Activated naive CD4-positive, alpha-beta T cell treated with anti-CD3 and anti-CD28 coated beads, Interleukin-2, amount 50 U/mL, for 24 hours (primary cell): ENCODE measurements around the gene TLCD5.
A peak's percentile ranks its signal among the peaks of the same experiment; 100 is the strongest.

ENCODE experiments used
- H3K27ac Mint-ChIP-seq: one replicate; pipeline ENCODE4 v1.8.0; 2021; ENCODE audit warnings: mild to moderate bottlenecking, mixed read lengths
- H3K27me3 Mint-ChIP-seq: one replicate; pipeline ENCODE4 v1.8.0; 2021; ENCODE audit warnings: mixed read lengths
- H3K36me3 Mint-ChIP-seq: one replicate; pipeline ENCODE4 v1.8.0; 2021; ENCODE audit warnings: mixed read lengths
- H3K4me1 Mint-ChIP-seq: one replicate; pipeline ENCODE4 v1.8.0; 2021; ENCODE audit warnings: mixed read lengths
- H3K4me3 Mint-ChIP-seq: one replicate; pipeline ENCODE4 v1.8.0; 2021; ENCODE audit warnings: mild to moderate bottlenecking, mixed read lengths
- H3K9me3 Mint-ChIP-seq: one replicate; pipeline ENCODE4 v1.8.0; 2021; ENCODE audit warnings: mixed read lengths

TLCD5 gene

DNA sequence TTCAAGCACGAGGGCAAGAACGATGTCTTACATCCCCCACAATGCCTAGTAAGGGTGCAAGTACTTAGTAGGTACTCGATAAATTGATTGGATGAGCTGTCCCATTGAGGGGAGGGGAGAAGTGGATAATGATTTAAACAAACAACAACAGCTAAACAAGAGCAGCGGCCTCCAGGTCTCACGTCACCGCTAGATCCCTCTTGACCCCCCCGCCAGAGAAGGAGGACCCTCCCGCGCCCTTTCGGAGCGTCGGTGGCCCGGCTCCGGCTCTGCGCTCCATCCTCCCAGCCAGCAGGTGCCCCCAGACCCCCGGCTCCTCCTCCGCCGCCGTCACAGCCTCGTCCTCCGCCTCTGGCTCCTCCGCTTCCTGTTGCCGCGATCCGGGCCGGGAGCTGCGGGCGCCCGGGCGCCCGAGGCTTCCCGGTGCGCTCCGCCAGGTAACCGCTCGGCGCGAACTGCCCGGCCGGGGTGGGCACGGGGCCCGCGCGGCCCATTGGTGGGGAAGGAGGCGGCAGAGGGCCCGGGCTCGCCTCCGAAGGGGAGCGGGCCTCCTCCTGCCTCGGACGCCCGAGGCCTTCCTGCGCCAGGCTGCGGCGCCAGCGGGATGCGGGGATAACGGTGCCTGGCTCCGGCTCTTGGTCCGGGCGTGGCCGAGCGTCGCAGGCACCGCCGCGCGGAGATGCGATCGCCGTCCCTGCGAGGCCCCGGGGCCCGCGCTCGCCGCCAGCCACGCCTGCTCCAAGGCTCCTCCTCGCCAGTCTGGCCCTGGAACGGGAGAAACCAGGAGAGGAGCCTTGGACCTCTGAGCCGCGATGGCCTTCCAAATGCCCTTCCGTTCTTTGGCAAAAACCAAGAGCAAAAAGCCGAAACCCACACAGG, at the start of gene TLCD5:
TSS of gene TLCD5 (plus strand) at position 368 of the 879 bp plus-strand sequence. CDS start 2,143 bp downstream, outside the sequence.
- peaks cover 26% of the 10 kb centered on the region for H3K4me1 Mint-ChIP-seq
- H3K36me3 Mint-ChIP-seq: no peaks in the 10 kb centered on the region
- H3K4me3 Mint-ChIP-seq: peak within 1 kb of the TSS; percentile 84
- no peaks in the 10 kb centered on the region for H3K9me3 Mint-ChIP-seq
- H3K27me3 Mint-ChIP-seq: peaks cover 48% of the 10 kb centered on the region
- no peak within 1 kb of the TSS for H3K27ac Mint-ChIP-seq

DNA sequence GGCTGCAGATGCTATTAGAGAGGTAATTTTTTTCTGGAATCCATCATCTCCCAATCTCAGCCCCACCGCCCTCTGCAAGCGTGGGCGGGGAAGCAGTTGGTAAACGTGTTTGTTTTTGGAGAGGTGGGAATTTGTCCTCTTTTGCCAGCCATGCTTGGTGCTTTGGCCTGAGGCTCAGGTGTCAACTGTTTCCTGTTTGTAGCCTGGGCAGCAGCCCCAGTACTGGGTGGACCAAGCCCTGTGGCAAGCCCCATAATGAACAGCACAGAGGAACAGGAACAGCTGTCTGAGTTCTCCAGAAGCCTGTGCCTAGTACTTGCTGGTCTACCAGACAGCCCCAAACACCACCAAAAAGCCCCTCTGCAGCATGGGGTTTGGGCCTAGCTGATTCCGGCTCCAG, 45.6 kb upstream of the TLCD5 start:
- Mint-ChIP-seq H3K27me3 (peaks cover 1% of the 10 kb centered on the region), H3K9me3 (no peaks in the 10 kb centered on the region), H3K27ac (no peak overlapping the region), H3K4me1 (no peaks in the 10 kb centered on the region), H3K4me3 (no peak overlapping the region), H3K36me3 (no peaks in the 10 kb centered on the region)

DNA sequence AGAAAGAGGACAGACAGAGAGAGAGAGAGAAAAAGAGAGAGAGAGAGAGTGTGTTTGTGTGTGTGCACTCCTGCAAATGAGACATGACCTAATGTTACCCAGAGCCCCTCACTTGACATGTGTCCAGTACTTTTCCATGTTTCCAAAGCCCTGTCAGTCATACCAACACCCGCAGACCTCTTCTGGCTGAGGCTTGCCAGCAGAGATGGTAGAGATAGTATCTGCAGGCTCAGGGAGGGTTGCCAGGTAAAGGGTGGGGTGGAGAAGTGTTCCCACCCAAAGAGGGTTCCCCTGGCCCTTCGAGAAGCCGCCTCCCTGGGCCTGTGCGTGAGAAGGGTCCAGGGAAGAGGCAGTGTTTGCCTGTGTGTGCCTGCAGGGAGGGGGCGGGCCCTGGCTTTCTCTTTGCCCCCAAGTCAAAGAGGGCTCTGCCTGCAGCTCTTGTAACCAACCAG, 44.5 kb upstream of the TLCD5 start:
- Mint-ChIP-seq H3K4me1 (no peaks in the 10 kb centered on the region), H3K27me3 (peaks cover 1% of the 10 kb centered on the region), H3K27ac (no peak overlapping the region), H3K36me3 (no peaks in the 10 kb centered on the region), H3K4me3 (no peak overlapping the region), H3K9me3 (no peaks in the 10 kb centered on the region)

DNA sequence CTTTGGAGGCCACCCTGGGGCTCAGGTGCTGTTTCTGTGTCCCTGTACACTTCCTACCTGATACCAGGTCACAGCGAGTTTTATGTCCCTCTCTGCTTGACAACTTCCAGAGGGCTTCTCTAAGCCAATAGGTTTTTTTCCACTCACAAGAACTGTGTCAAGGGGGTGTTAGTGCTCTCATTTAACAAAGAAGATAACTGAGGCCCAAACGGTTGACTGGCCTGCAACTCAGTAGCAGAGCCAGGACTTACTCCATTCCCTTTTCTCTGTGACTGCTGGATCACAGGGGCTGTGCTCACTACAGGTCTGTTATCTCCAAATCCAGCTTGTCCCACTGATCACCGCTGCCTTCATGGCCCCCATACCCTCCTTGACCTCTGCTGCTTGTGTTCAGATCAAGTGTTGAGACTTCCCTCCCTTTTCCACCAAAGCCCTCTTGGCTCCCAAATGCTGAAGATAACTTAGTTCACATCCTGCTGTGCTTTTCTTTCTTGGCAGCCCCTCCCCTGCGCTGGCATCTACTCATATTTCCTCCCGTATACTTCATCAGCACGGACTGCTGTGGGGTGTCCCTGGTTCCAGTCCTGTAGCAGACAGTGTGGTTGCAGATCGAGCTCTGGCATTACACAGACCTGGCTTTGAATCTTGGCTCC, 43.8 kb upstream of the TLCD5 start:
- no peaks in the 10 kb centered on the region for H3K36me3 Mint-ChIP-seq
- no peaks in the 10 kb centered on the region for H3K4me1 Mint-ChIP-seq
- no peak overlapping the region for H3K27ac Mint-ChIP-seq
- no peaks in the 10 kb centered on the region for H3K9me3 Mint-ChIP-seq
- H3K27me3 Mint-ChIP-seq: peaks cover 1% of the 10 kb centered on the region
- no peak overlapping the region for H3K4me3 Mint-ChIP-seq

DNA sequence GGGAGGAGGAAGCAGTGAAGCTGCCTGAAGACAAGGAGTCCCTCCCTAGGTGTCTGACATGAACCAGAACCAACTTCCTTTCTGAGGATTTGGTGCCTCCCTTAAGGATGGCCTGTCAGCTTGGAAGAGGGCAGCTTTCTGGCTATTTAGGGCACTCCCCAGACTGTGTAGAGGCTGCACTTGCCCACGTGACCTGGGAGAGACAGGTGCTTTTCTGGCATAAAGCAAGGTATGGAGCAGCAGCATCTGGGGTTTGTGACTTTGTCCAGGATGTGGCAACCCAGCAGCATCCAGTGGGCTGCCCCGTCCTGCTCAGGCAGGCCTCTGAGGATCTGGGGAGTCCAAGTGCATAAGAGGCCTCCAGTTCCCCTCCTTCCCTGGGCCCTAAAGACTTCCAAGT, 42.0 kb upstream of the TLCD5 start:
- Mint-ChIP-seq H3K4me1 (no peaks in the 10 kb centered on the region), H3K9me3 (no peaks in the 10 kb centered on the region), H3K36me3 (no peaks in the 10 kb centered on the region), H3K27me3 (peaks cover 3% of the 10 kb centered on the region), H3K27ac (no peak overlapping the region), H3K4me3 (no peak overlapping the region)

DNA sequence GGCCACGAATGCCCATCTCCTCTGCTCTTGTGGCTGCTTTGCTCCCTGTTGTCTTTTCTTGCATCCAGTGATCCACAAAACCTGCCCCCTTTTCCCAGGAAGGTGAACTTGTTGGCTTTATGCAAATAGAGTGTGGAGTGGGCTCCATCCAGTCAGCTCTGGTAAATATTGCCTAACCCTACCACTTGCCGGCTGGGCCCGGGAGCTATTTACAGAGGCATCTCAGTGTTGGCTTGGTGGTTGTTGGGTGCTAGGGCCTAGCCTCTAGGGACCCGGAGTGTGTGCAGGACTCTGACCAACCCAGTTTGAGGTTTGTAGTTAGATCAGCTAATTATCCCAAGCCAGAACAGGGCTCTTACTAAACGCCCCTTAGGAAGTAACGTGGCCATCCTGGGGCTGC, 40.8 kb upstream of the TLCD5 start:
- Mint-ChIP-seq H3K4me1 (no peaks in the 10 kb centered on the region), H3K9me3 (no peaks in the 10 kb centered on the region), H3K27ac (no peak overlapping the region), H3K27me3 (peaks cover 3% of the 10 kb centered on the region), H3K4me3 (no peak overlapping the region), H3K36me3 (no peaks in the 10 kb centered on the region)

DNA sequence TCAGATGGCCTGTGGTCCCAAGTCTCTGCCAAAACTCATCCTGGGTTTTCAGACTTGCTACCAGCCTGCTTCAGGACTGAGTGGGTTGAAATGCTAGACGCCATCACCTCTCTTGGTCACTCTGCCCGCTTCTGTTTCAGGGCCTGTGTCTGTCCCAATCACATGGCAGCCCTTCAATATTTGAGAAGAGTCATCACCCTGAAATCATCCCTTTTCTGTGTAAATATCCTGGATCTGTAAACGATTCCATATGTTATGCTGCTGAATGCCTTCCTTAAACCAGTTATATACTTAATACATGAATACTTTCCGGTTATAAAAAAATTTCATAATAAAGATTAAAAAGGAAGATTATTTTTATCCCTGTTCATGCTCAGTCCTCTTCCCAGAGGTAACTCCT, 39.8 kb upstream of the TLCD5 start:
- Mint-ChIP-seq H3K4me3 (no peak overlapping the region), H3K9me3 (no peaks in the 10 kb centered on the region), H3K27me3 (peaks cover 5% of the 10 kb centered on the region), H3K27ac (no peak overlapping the region), H3K4me1 (no peaks in the 10 kb centered on the region), H3K36me3 (no peaks in the 10 kb centered on the region)

DNA sequence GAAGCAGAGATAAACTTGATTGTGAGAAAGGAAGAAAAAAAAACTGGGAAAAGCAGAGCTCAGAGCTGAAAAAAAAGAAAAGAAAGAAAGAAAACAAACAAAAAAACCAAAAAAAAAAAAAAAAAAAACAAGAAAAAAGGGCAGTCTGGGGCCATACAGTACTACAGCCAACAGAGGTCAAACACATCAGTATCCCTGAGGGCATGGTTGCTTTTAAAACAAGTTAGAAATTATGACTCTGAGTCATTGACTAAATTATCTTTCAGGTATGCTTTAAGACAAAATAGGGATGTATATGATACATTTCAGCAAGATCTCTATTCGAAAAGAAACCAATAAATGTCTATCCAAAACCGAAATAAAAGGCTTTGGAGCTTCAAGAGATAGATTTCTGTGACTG, 37.1 kb upstream of the TLCD5 start:
- H3K4me3 Mint-ChIP-seq: no peak overlapping the region
- H3K9me3 Mint-ChIP-seq: no peaks in the 10 kb centered on the region
- peaks cover 9% of the 10 kb centered on the region for H3K27me3 Mint-ChIP-seq
- no peaks in the 10 kb centered on the region for H3K36me3 Mint-ChIP-seq
- H3K4me1 Mint-ChIP-seq: no peaks in the 10 kb centered on the region
- H3K27ac Mint-ChIP-seq: no peak overlapping the region

DNA sequence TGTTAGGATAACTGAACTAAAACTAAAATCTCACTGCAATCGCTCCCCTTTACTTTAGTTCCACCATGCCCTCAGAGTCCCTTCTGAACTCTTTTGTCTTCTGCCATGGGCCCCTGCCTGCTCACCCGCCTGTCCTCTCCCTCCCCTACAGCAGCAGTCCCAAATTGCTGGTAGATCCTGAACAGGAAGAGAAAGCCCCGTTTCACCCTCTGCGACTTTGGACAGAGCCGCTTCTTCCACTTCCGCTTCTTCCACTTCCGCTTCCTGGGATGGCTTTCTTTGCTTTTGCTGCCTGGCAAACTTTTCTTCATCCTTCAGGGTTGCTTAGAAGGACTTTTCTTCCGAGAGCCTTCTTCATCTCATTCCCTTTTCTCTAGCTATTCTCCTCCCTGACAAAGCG, 35.7 kb upstream of the TLCD5 start:
- no peak overlapping the region for H3K4me3 Mint-ChIP-seq
- H3K36me3 Mint-ChIP-seq: no peaks in the 10 kb centered on the region
- peak overlapping the region; percentile 59 for H3K27ac Mint-ChIP-seq
- peaks cover 15% of the 10 kb centered on the region for H3K27me3 Mint-ChIP-seq
- no peaks in the 10 kb centered on the region for H3K9me3 Mint-ChIP-seq
- H3K4me1 Mint-ChIP-seq: no peaks in the 10 kb centered on the region

DNA sequence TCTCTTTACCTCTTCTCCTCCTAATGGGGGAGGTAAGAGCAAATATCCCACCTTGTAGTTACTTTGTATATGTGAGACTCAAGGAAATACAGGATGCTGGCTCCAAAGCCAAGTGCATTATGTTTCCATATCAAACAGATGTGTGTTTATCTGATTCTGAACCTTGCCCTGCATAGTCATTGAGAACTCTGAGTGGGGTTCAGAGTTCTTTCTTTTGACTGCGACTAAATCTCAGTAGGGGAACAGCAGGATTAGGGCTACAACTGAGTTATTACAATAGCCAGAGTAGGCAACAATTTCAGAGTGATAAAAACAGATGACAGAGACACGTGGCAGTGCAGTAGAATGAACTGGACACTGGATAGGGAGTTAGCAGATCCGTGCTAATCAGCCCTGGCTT, 34.1 kb upstream of the TLCD5 start:
- H3K4me3 Mint-ChIP-seq: no peak overlapping the region
- no peaks in the 10 kb centered on the region for H3K9me3 Mint-ChIP-seq
- H3K4me1 Mint-ChIP-seq: no peaks in the 10 kb centered on the region
- H3K36me3 Mint-ChIP-seq: no peaks in the 10 kb centered on the region
- no peak overlapping the region for H3K27ac Mint-ChIP-seq
- peaks cover 17% of the 10 kb centered on the region for H3K27me3 Mint-ChIP-seq

DNA sequence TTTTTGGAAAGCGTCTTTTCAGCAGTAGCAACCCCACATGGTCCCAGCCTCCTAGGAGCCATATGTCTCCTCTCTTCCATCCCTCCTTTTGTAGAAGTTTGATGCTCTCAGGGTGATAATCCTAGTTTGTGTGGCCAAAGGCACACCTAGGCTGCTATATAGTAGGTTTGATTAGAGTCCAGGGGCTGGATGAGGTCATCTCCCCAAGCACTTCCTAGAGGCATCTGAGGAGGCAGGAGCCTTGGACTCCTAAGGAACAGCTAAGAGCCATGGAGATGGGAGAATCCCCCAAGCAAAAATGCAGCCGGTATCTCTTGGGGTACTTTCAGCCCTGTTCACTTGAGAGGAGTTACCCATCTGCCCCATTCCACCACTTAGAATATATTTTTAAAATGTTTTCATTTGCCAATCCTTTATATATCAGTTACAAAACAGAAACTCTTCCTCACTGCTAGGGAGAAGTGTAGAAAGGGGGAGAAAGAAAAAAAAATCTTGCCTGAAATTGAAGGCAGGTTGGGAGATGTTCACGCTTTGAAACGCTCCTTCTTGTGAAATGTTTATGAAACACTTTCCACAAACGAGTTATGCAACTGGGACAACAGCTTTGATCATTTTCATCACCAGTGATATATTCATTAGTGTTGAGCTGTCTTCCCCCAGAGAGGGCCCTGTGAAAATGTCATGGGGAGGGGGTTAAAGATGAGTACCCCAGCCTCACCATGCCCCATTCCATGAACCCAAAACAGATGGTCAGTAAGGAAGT, 31.9 kb upstream of the TLCD5 start:
- Mint-ChIP-seq H3K27me3 (peaks cover 18% of the 10 kb centered on the region), H3K36me3 (no peaks in the 10 kb centered on the region), H3K4me1 (no peaks in the 10 kb centered on the region), H3K27ac (no peak overlapping the region), H3K9me3 (no peaks in the 10 kb centered on the region), H3K4me3 (no peak overlapping the region)

DNA sequence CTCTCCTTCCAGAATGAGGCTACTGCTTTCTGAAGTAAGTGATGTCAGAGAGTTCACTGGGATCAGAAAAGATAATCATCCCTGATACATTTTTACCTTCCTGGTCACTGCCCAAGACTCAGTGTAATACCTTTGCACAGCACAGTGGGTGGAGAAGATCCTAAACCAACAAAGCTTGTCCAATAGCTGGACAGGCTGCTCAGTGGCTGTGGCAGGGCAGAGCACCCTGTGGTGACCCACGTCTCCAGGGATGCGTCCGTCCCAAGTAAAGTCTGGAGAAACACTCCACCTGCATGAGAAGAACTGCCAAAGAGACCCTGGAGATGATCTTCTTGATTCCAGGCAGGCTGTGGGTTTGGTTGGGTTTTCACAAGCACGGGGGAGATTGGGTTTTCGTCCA, 31.0 kb upstream of the TLCD5 start:
- H3K27me3 Mint-ChIP-seq: peaks cover 18% of the 10 kb centered on the region
- H3K9me3 Mint-ChIP-seq: no peaks in the 10 kb centered on the region
- H3K27ac Mint-ChIP-seq: no peak overlapping the region
- H3K4me1 Mint-ChIP-seq: no peaks in the 10 kb centered on the region
- no peak overlapping the region for H3K4me3 Mint-ChIP-seq
- no peaks in the 10 kb centered on the region for H3K36me3 Mint-ChIP-seq

DNA sequence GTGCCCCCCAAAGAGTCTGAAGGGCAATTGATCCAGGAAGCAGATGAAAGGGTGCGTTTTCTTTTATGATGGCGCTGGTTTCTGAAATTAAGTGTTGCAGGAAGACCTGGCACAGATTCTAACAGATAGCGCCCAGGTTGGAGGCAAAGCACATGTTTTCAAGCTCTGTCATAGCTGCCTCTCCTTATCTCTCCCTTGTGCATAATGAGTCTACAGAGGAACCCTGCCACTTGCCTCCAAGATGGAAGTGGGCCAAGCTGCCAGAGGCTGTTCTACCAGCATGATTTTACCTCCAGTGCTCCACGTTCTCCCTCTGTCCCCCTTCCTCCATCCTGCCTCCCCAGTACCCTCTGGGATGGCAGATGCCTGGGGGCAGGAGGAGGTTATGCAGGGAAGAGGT, 30.0 kb upstream of the TLCD5 start:
- no peak overlapping the region for H3K4me3 Mint-ChIP-seq
- no peaks in the 10 kb centered on the region for H3K4me1 Mint-ChIP-seq
- no peak overlapping the region for H3K27ac Mint-ChIP-seq
- no peaks in the 10 kb centered on the region for H3K36me3 Mint-ChIP-seq
- peaks cover 17% of the 10 kb centered on the region for H3K27me3 Mint-ChIP-seq
- no peaks in the 10 kb centered on the region for H3K9me3 Mint-ChIP-seq

DNA sequence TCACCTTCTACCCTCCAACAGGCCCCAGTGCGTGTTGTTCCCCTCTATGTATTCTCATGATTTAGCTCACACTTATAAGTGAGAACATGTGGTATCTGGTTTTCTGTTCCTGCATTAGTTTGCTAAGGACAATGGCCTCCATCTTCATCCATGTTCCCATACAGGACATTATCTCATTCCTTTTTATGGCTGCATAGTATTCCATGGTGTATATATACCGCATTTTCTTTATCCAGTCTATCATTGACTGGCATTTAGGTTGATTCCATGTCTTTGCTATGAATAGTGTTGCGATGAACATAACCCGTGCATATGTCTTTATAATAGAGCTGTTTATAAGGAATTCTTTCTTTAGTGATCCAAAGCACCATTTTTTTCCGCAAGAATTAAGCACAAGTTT, 28.5 kb upstream of the TLCD5 start:
- Mint-ChIP-seq H3K27me3 (peaks cover 15% of the 10 kb centered on the region), H3K27ac (no peak overlapping the region), H3K4me3 (no peak overlapping the region), H3K9me3 (no peaks in the 10 kb centered on the region), H3K4me1 (no peaks in the 10 kb centered on the region), H3K36me3 (no peaks in the 10 kb centered on the region)

DNA sequence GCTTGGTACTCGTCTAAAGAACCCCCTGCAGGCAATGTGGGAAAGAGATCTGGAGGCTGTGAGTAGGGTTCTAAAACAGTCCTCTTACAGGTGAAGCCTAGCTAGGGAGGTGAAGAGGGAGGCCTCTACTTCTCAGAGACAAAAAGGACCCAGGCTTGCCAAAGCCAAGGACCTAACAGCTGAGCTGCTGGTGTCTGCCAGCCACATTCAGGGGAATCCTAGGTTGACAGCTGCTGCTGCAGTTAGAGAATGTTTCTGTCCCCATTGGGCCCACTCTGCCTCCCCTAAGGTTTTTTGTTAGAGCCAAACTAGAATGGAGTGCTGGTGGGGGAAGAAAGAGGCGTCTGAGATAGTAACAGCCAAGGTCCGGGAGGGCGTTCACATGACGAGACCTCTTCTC, 26.6 kb upstream of the TLCD5 start:
- H3K27ac Mint-ChIP-seq: no peak overlapping the region
- H3K4me1 Mint-ChIP-seq: no peaks in the 10 kb centered on the region
- no peaks in the 10 kb centered on the region for H3K9me3 Mint-ChIP-seq
- no peak overlapping the region for H3K4me3 Mint-ChIP-seq
- peaks cover 16% of the 10 kb centered on the region for H3K27me3 Mint-ChIP-seq
- H3K36me3 Mint-ChIP-seq: no peaks in the 10 kb centered on the region
